Neural cell (in vitro differentiated cells): ENCODE measurements around the gene EVPLL.

Source experiments
- EP300 ChIP-seq: fragments of 450-650 bp; conservative IDR thresholded peaks from 2 replicates; pipeline ENCODE4 v1.6.1; 2014; ENCODE audit warnings: antibody characterized with exemption, mild to moderate bottlenecking, moderate library complexity; ENCODE audit not compliant: poor library complexity, severe bottlenecking
- EZH2 ChIP-seq: fragments of 200-600, 300-800 bp; shearing (Covaris generic), sonication (generic); IDR thresholded peaks from 2 replicates; pipeline ENCODE4 v1.6.1; 2014; ENCODE audit warnings: antibody characterized with exemption, low read length, borderline replicate concordance, mild to moderate bottlenecking; ENCODE audit not compliant: insufficient read depth, poor library complexity, severe bottlenecking
- POLR2AphosphoS5 ChIP-seq: IDR thresholded peaks from 2 replicates; pipeline ENCODE4 v1.6.1; 2012
- TF ChIP-seq, protein P1 (sequence below): fragments of 450-650 bp; IDR thresholded peaks from 2 replicates; pipeline ENCODE4 v1.5.1; 2014; ENCODE audit warnings: antibody characterized with exemption, mild to moderate bottlenecking, moderate library complexity; ENCODE audit not compliant: poor library complexity, severe bottlenecking

DNA sequence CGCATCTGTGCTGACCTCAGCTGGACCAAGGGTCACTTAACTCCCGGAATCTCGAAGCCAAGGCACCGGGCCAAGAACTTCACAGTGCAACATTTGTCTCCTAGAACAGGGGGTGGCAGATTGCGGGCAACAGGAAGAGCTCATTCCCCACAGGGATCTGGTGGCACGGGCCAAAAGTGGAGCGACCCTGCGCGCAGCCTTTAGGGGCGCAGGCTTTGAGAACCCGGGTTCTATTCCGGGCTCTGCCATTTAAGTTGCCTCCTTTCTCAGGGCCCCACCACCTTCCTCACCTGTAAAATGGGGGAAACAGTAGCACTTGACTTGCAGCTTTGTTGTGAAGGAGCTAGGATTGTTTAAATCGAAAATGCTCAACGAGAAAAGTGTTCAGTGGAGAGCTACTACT is 14.9 kb upstream of the EVPLL start:
- TF ChIP-seq POLR2AphosphoS5 (no peak), EZH2 (no peak), EP300 (no peak)
- TF ChIP-seq, protein P1, sequence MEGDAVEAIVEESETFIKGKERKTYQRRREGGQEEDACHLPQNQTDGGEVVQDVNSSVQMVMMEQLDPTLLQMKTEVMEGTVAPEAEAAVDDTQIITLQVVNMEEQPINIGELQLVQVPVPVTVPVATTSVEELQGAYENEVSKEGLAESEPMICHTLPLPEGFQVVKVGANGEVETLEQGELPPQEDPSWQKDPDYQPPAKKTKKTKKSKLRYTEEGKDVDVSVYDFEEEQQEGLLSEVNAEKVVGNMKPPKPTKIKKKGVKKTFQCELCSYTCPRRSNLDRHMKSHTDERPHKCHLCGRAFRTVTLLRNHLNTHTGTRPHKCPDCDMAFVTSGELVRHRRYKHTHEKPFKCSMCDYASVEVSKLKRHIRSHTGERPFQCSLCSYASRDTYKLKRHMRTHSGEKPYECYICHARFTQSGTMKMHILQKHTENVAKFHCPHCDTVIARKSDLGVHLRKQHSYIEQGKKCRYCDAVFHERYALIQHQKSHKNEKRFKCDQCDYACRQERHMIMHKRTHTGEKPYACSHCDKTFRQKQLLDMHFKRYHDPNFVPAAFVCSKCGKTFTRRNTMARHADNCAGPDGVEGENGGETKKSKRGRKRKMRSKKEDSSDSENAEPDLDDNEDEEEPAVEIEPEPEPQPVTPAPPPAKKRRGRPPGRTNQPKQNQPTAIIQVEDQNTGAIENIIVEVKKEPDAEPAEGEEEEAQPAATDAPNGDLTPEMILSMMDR, result no peak
